Left renal cortex interstitium (tissue), 4 donors: ENCODE measurements around the gene RBMX2. TPM values are rescaled to one million over a fixed set of nuclear protein-coding genes. Genes with fewer than 3 reads are reported as not detected.

Experiments
- DNase-seq, 4 donors: peaks; one replicate each; pipeline ENCODE4 v3.0.0-alpha.2; 2013; ENCODE audit warnings: low read depth in 4 of 4, low spot score in 2 of 4, missing footprints in 1 of 4
- polyA plus RNA-seq, 4 donors: library from polyadenylated mRNA; unstranded; fragments of 120-200 nt; gene quantifications; one replicate each; pipeline ENCODE4 v1.2.1, GENCODE V29; 2013; ENCODE audit not compliant: insufficient read length in 4 of 4

The RBMX2 gene
- polyA plus RNA-seq, 4 donors, result 32.6 to 38.3 (median 34.6) TPM

DNA sequence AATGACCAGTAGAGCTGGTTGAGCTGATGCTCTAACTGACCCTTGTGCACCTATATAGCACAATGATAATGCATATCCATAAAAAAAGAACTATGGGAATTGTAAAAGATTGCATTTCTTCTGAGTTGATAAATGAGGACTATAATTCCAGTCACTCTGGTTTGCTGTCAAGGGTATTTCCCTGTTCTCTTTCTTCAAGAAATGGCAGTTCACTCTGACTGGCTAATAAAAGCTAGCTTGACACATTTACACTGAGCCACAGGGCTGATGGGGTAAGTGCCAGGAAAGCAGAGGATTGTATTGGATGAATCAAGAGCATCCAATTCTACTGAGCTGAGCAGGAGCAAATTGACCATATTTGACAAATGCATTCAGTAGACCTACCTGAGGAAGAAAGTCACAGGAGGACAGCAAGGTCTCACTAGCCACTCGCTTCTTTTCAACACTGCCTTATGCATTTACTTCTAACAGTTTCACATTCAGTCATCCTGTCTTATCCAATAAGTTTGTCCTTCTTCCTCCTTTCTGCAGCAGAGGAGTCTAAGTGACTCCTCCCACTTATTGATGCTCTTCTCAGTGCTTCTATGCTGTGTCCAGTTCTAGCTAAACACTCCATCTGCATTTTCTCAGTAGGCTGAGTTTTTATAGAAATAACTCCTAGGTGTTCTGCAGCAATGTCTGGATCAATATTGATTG is 43.0 kb downstream of the RBMX2 start:
- DNase-seq, result no peak

DNA sequence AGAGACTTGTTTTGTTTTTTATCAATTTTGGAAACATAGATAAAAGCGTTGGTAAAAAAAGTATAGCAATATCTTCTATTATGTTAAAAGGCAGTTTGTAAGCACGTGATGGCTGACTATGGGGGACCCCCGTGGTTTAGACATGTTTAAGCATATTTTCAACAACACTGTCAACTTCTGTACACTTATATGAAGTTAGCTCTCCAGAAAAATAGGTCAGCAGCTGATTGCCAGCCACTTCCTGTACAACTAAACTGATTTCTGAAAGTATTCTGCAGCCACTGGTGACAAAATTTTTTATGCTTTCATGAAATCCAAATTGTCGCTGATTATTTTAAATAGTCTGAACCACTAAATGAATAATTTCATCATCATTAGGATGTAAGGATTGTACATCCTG is 45.2 kb downstream of the RBMX2 start:
- DNase-seq, result no peak

Other genes starting within 250 kb of the RBMX2 start
- gene AIFM1, start 236.1 kb upstream of the RBMX2 start, polyA plus RNA-seq, result 10 to 100 TPM; 72.5 to 94.5 (median 80.4) TPM
- under 1 TPM; 0.51 to 0.96 (median 0.76) TPM for gene RAB33A, start 230.0 kb upstream of the RBMX2 start, polyA plus RNA-seq
- 1 to 10 TPM; 5.3 to 9.0 (median 6.2) TPM for gene ZNF280C, start 133.1 kb upstream of the RBMX2 start, polyA plus RNA-seq
- 10 to 100 TPM; 17.1 to 36.1 (median 23.9) TPM for gene SLC25A14, start 62.1 kb upstream of the RBMX2 start, polyA plus RNA-seq
- gene GPR119, start 16.3 kb upstream of the RBMX2 start, polyA plus RNA-seq, result not detected